ENCODE measurements around the gene TAL2. TPM values are rescaled to one million over a fixed set of nuclear protein-coding genes. Genes with fewer than 3 reads are reported as not detected.

TAL2 gene
- total RNA-seq, 1 experiment from 2014 or later, result 0.50 TPM

GRCh38 chr9:105647595-105648349 lies 14.5 kb upstream of the TAL2 start:
- Histone ChIP-seq H3K4ac (ENCODE audit: low read depth, low read length) (no peak overlapping the region), H2BK120ac (ENCODE audit: low read depth, low read length, poor library complexity, severe bottlenecking) (no peak overlapping the region), H3K23ac (ENCODE audit: insufficient read length, low read depth, low read length) (no peak overlapping the region), H4K8ac (replicated peaks; ENCODE audit: insufficient read length, low read depth, low read length) (no peak overlapping the region), H2BK15ac (ENCODE audit: low read depth, low read length) (no peak overlapping the region), H3K9me3 (ENCODE audit: control insufficient read depth, low read depth, low read length) (no peaks in the 10 kb centered on the region), H2BK12ac (ENCODE audit: insufficient read length, low read depth, low read length) (no peak overlapping the region), H3K4me2 (ENCODE audit: insufficient read depth, insufficient read length, low read length) (no peak overlapping the region), H3K27me3 (ENCODE audit: insufficient read depth, low read length) (no peaks in the 10 kb centered on the region), H3T11ph (ENCODE audit: low read length) (no peak overlapping the region), H3K56ac (ENCODE audit: insufficient read length, low read depth, low read length) (no peak overlapping the region), H3K18ac (ENCODE audit: insufficient read length, low read depth, low read length) (no peak overlapping the region), H2BK20ac (ENCODE audit: low read depth, low read length, poor library complexity, severe bottlenecking) (no peak overlapping the region), H2AFZ (ENCODE audit: low read length) (no peak overlapping the region), H4K91ac (ENCODE audit: insufficient read length, low read depth, low read length) (no peak overlapping the region), H3K79me2 (ENCODE audit: insufficient read depth, low read length) (no peaks in the 10 kb centered on the region), H3K27ac (ENCODE audit: insufficient read length, low read depth, low read length) (no peak overlapping the region), H3K79me1 (ENCODE audit: insufficient read depth, low read depth, low read length, poor library complexity, severe bottlenecking) (no peaks in the 10 kb centered on the region), H3K9ac (ENCODE audit: extremely low read depth, insufficient read length, low read length) (no peak overlapping the region), H2AK5ac (ENCODE audit: insufficient read length, low read length) (no peak overlapping the region), H3K4me1 (ENCODE audit: insufficient read depth, low read length) (no peaks in the 10 kb centered on the region), H2BK5ac (ENCODE audit: insufficient read length, low read length) (no peak overlapping the region), H4K20me1 (ENCODE audit: control insufficient read depth, insufficient read depth, insufficient read length) (no peaks in the 10 kb centered on the region), H3K23me2 (ENCODE audit: insufficient read length, low read depth, low read length, poor library complexity, severe bottlenecking) (no peaks in the 10 kb centered on the region), H4K5ac (ENCODE audit: insufficient read length, low read depth, low read length) (no peak overlapping the region), H3K14ac (ENCODE audit: insufficient read depth, low read length) (no peak overlapping the region)
- H3K27me3 Mint-ChIP-seq (ENCODE audit: low read depth), result peaks cover 7% of the 10 kb centered on the region
- peak overlapping the region in 1 of 3 experiments; percentile 86; a peak in 2 of 7 replicates for H3K27ac Mint-ChIP-seq
- peaks cover 44 to 54% of the 10 kb centered on the region in 2 experiments for H3K4me1 Mint-ChIP-seq
- H3K36me3 Mint-ChIP-seq (ENCODE audit: insufficient read depth in 1 of 3, low read depth in 3 of 3), result 0 out of 7 replicates have a peak, but pooled peaks cover 0 to 2% (median 0%) of the 10 kb centered on the region in 3 experiments
- no peak overlapping the region; a peak in 1 of 5 replicates for H3K4me3 Mint-ChIP-seq
- no CpG with 5 or more reads among the region's 12 CpGs for WGBS (ENCODE audit: extremely low coverage, insufficient read length, low lambda C conversion rate)
- TF ChIP-seq CTCF (conservative IDR thresholded peaks at IDR 0.05), result no peak
- peak; percentile 51 for DNase-seq
- H3K9me3 Mint-ChIP-seq, result peaks cover 2% of the 10 kb centered on the region in 2 experiments; a peak in 4 of 5 replicates

Data from H9 (cell line).